ENCODE data around the gene GREB1.

Gene GREB1

DNA sequence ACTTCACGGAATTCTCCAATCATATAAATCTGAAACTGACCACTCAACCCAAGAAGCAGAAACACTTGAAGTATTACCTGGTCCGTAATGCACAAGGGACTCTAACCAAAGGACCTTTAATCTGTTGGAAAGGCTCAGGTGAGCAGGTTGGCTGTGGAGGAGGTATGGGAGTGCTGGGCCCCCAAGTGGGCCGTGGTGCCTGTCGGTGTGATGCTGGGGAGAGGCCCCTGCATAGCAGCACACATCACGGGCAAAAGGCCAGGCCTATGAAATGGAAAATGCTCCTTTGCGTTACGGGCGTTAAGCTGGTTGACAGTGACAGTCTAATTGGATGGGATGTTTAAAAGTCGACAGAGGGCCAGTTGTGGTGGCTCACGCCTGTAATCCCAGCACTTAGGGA is 42.6 kb downstream of the GREB1 start:
- Histone ChIP-seq H3K36me3 (no peaks in the 10 kb centered on the region), H3K4me1 (no peaks in the 10 kb centered on the region), H3K27ac (no peak overlapping the region), H3K27me3 (no peaks in the 10 kb centered on the region), H3K9me3 (no peaks in the 10 kb centered on the region), H3K4me3 (no peak overlapping the region)
- intact Hi-C loops (cut with DNase I; ENCODE audit: low total_unique reads): no loop called here
- DNase-seq: no peak
- TF ChIP-seq, protein P1, sequence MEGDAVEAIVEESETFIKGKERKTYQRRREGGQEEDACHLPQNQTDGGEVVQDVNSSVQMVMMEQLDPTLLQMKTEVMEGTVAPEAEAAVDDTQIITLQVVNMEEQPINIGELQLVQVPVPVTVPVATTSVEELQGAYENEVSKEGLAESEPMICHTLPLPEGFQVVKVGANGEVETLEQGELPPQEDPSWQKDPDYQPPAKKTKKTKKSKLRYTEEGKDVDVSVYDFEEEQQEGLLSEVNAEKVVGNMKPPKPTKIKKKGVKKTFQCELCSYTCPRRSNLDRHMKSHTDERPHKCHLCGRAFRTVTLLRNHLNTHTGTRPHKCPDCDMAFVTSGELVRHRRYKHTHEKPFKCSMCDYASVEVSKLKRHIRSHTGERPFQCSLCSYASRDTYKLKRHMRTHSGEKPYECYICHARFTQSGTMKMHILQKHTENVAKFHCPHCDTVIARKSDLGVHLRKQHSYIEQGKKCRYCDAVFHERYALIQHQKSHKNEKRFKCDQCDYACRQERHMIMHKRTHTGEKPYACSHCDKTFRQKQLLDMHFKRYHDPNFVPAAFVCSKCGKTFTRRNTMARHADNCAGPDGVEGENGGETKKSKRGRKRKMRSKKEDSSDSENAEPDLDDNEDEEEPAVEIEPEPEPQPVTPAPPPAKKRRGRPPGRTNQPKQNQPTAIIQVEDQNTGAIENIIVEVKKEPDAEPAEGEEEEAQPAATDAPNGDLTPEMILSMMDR (IDR thresholded peaks at IDR 0.05): no peak

DNA sequence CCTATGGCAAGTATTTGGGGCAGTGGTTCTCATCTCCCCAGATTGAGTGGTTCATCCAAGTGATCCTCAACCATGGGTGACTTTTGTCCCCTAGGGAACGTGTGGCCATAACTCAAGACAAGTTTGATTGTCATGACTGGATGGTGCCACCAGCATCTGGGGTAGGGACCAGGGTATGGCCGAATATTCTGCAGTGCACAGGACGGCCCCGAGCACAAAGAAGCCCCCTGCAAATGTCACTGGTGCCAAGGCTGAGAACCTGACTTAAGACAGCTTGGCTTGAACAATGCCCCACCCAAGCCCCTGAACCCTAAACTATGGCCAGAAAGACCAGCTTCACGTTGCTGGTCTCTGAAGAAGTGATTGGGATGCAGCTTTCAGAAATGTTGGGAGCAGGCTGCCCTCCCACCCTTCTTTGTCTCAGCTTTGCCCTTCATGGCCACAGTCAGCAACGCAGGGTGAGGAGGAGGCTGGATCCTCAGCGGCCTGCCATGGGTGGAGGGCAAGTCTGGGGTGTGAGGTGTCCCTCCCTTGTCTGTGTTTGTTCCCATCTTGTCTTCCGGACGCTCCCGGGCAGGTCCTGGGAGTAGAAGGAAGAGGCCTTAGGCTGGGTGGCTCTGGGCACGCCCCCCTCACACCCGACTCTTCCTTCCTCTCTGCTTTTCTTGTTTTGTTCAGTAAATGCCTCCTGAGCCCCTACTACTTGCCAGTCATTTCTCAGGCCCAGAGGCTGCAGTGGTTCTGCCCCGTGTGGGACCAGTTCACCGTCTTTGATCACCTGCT is 43.4 kb downstream of the GREB1 start:
- intact Hi-C loops (cut with DNase I; ENCODE audit: low total_unique reads): no loop called here
- H3K27me3 ChIP-seq: peaks cover 0 to 3% of the 10 kb centered on the region in 2 donors
- no peaks in the 10 kb centered on the region for H3K9me3 ChIP-seq
- no peak overlapping the region for H3K4me3 ChIP-seq
- no peak for DNase-seq
- H3K36me3 ChIP-seq: no peaks in the 10 kb centered on the region
- no peak overlapping the region for H3K27ac ChIP-seq
- TF ChIP-seq, protein P1 (IDR thresholded peaks at IDR 0.05): no peak
- H3K4me1 ChIP-seq: no peaks in the 10 kb centered on the region

GRCh38 chr2:11578081-11578948 is 44.5 kb downstream of the GREB1 start:
- intact Hi-C loops (cut with DNase I; ENCODE audit: low total_unique reads): no loop called here
- H3K36me3 ChIP-seq: no peaks in the 10 kb centered on the region

GRCh38 chr2:11578986-11579774 is 45.3 kb downstream of the GREB1 start:
- H3K4me1 ChIP-seq: peaks cover 0 to 5% (median 2%) of the 10 kb centered on the region in 4 donors
- peaks cover 0 to 8% of the 10 kb centered on the region in 2 donors for H3K27me3 ChIP-seq
- H3K36me3 ChIP-seq: no peaks in the 10 kb centered on the region
- DNase-seq: no peak
- H3K9me3 ChIP-seq: no peaks in the 10 kb centered on the region
- no peak overlapping the region for H3K4me3 ChIP-seq
- TF ChIP-seq, protein P1 (IDR thresholded peaks at IDR 0.05): no peak
- intact Hi-C loops (cut with DNase I; ENCODE audit: low total_unique reads): no loop called here
- H3K27ac ChIP-seq: no peak overlapping the region

More at GRCh38 chr2:11578081-11578948, 44.5 kb downstream of the GREB1 start:
- TF ChIP-seq, protein P1 (IDR thresholded peaks at IDR 0.05): no peak
- Histone ChIP-seq H3K4me3 (no peak overlapping the region), H3K9me3 (no peaks in the 10 kb centered on the region), H3K27ac (no peak overlapping the region), H3K4me1 (peaks cover 0 to 5% (median 2%) of the 10 kb centered on the region in 4 donors), H3K27me3 (peaks cover 0 to 8% of the 10 kb centered on the region in 2 donors)
- no peak for DNase-seq
